HepG2 (cell line): ENCODE results near the gene PBX2. TPM values are rescaled to one million over a fixed set of nuclear protein-coding genes. Genes with fewer than 3 reads are reported as not detected.

Source experiments
- AGO2 ChIP-seq: fragments of 200-400 bp; formaldehyde crosslinking; optimal IDR thresholded peaks from 2 replicates; pipeline ENCODE3; 2017; ENCODE audit warnings: mild to moderate bottlenecking, low read depth, low read length, moderate library complexity
- ATF5 ChIP-seq: sonication (generic); formaldehyde crosslinking; IDR thresholded peaks from 2 replicates; pipeline ENCODE4 v1.4.0; 2020; ENCODE audit warnings: mild to moderate bottlenecking, low read depth, missing genetic modification reagents
- ATF7-NPFF ChIP-seq: sonication (generic); formaldehyde crosslinking; IDR thresholded peaks from 2 replicates; pipeline ENCODE4 v1.8.1; 2023; ENCODE audit warnings: mild to moderate bottlenecking, low read depth, missing genetic modification reagents, moderate library complexity
- DZIP1 ChIP-seq: sonication (generic); formaldehyde crosslinking; IDR thresholded peaks from 2 replicates; pipeline ENCODE4 v1.5.0; 2020; ENCODE audit warnings: mild to moderate bottlenecking, missing genetic modification reagents
- EED ChIP-seq: sonication (generic); formaldehyde crosslinking; IDR thresholded peaks from 2 replicates; pipeline ENCODE4 v1.5.0; 2020; ENCODE audit warnings: mild to moderate bottlenecking, missing genetic modification reagents
- HMGA1 ChIP-seq: sonication (generic); formaldehyde crosslinking; conservative IDR thresholded peaks from 2 replicates; pipeline ENCODE4 v1.4.0; 2020; ENCODE audit warnings: missing genetic modification reagents
- HNRNPH1 ChIP-seq: fragments of 200-400 bp; formaldehyde crosslinking; optimal IDR thresholded peaks from 2 replicates; pipeline ENCODE3; 2017; ENCODE audit warnings: mild to moderate bottlenecking, low read depth, low read length
- IRF2 ChIP-seq: IDR thresholded peaks from 2 replicates; pipeline ENCODE4 v1.6.1; 2018; ENCODE audit warnings: missing genetic modification reagents, missing compliant biosample characterization
- MED1 ChIP-seq: sonication (generic); formaldehyde crosslinking; IDR thresholded peaks from 2 replicates; pipeline ENCODE4 v1.4.0; 2020; ENCODE audit warnings: missing genetic modification reagents
- MIER3 ChIP-seq: IDR thresholded peaks from 2 replicates; pipeline ENCODE4 v1.6.1; 2016; ENCODE audit warnings: missing compliant biosample characterization, borderline replicate concordance
- NR2F1 ChIP-seq, 2 experiments: fragments of 450-650 bp in 1 of 2; formaldehyde crosslinking in 1 of 2; IDR thresholded peaks; 2 replicates each; pipeline versions ENCODE4 v1.5.0 to v1.6.1; 2016 to 2020; ENCODE audit warnings: mild to moderate bottlenecking in 1 of 2, missing compliant biosample characterization in 1 of 2, missing genetic modification reagents in 1 of 2, moderate library complexity in 1 of 2
- RARA ChIP-seq: IDR thresholded peaks from 2 replicates; pipeline ENCODE4 v1.6.1; 2016; ENCODE audit warnings: missing genetic modification reagents, missing compliant biosample characterization
- SALL2 ChIP-seq: sonication (generic); formaldehyde crosslinking; IDR thresholded peaks from 2 replicates; pipeline ENCODE4 v1.8.1; 2023; ENCODE audit warnings: mild to moderate bottlenecking, missing genetic modification reagents, inconsistent platforms
- SMARCE1 ChIP-seq: fragments of 450-650 bp; IDR thresholded peaks from 2 replicates; pipeline ENCODE4 v1.6.1; 2017; ENCODE audit warnings: borderline replicate concordance
- SRF ChIP-seq: IDR thresholded peaks from 2 replicates; pipeline ENCODE4 v1.6.1; 2011; ENCODE audit warnings: mild to moderate bottlenecking, low read depth, low read length, moderate library complexity
- ZFP82 ChIP-seq: sonication (generic); formaldehyde crosslinking; IDR thresholded peaks from 2 replicates; pipeline ENCODE4 v1.5.1; 2020; ENCODE audit warnings: mild to moderate bottlenecking, missing genetic modification reagents, borderline replicate concordance
- ZNF143 ChIP-seq: sonication (generic); formaldehyde crosslinking; IDR thresholded peaks from 2 replicates; pipeline ENCODE4 v1.4.0; 2020; ENCODE audit warnings: missing genetic modification reagents
- ZNF264 ChIP-seq: sonication (generic); formaldehyde crosslinking; IDR thresholded peaks from 2 replicates; pipeline ENCODE4 v1.4.0; 2020; ENCODE audit warnings: missing genetic modification reagents
- ZNF354B ChIP-seq: sonication (generic); formaldehyde crosslinking; IDR thresholded peaks from 2 replicates; pipeline ENCODE4 v1.8.0; 2022; ENCODE audit warnings: mild to moderate bottlenecking, missing genetic modification reagents
- ZNF468 ChIP-seq: sonication (generic); formaldehyde crosslinking; IDR thresholded peaks from 2 replicates; pipeline ENCODE4 v1.8.0; 2022; ENCODE audit warnings: mild to moderate bottlenecking, moderate library complexity, missing genetic modification reagents
- ZNF512 ChIP-seq: sonication (generic); formaldehyde crosslinking; IDR thresholded peaks from 2 replicates; pipeline ENCODE4 v1.4.0; 2020; ENCODE audit warnings: mild to moderate bottlenecking, missing genetic modification reagents
- ZNF577 ChIP-seq: sonication (generic); formaldehyde crosslinking; IDR thresholded peaks from 2 replicates; pipeline ENCODE4 v1.4.0; 2020; ENCODE audit warnings: mild to moderate bottlenecking, low read depth, missing genetic modification reagents, borderline replicate concordance
- polyA plus RNA-seq, 8 experiments: library from polyadenylated mRNA; depleted of rRNA in 3 of 8; stranded (reverse) in 7 of 8; unstranded in 1 of 8; fragments of >200 nt; fragmentation: Illumina TruSeq in 4 of 8; extraction: Trizol in 4 of 8; gene quantifications; 2 replicates each; pipeline versions ENCODE4 v1.2.1 to v1.2.3, GENCODE V29; 2011 to 2016; ENCODE audit warnings: low read depth in 4 of 8, missing spikeins in 1 of 8, mixed read lengths in 1 of 8; ENCODE audit not compliant: insufficient read depth in 1 of 8
- total RNA-seq, 5 experiments: library from RNA; depleted of rRNA; stranded (reverse); fragments of >200 nt; fragmentation: Illumina TruSeq; extraction: Trizol; gene quantifications; 2 replicates each; pipeline ENCODE4 v1.2.3, GENCODE V29; 2016; ENCODE audit warnings: low read depth in 1 of 5
- TF ChIP-seq, protein P1 (sequence below): sonication (generic); formaldehyde crosslinking; IDR thresholded peaks from 2 replicates; pipeline ENCODE4 v1.8.0; 2022; ENCODE audit warnings: missing genetic modification reagents, low read depth, mild to moderate bottlenecking, borderline replicate concordance
- TF ChIP-seq, protein P2 (sequence below): sonication (generic); formaldehyde crosslinking; IDR thresholded peaks from 2 replicates; pipeline ENCODE4 v1.5.1; 2020; ENCODE audit warnings: missing genetic modification reagents, mild to moderate bottlenecking, borderline replicate concordance

Gene PBX2
- total and polyA plus RNA-seq, 2 of the 13 experiments (the other 11 are each of a cell fraction or from before 2014, with no cell fraction given): 42.3 to 77.8 TPM

- TF ChIP-seq SALL2 (no peak), MED1 (CRISPR knock-in tag) (no peak), ZNF143 (CRISPR knock-in tag) (no peak), EED (CRISPR knock-in tag) (0 out of 2 replicates have a peak, but pooled peaks have one; percentile 30), IRF2 (CRISPR knock-in tag) (no peak), ZNF264 (CRISPR knock-in tag) (no peak), MIER3 (CRISPR knock-in tag) (no peak), DZIP1 (CRISPR knock-in tag) (no peak), ATF5 (CRISPR knock-in tag) (no peak), RARA (CRISPR knock-in tag) (no peak), AGO2 (peak; percentile 93), ATF7-NPFF (CRISPR knock-in tag) (no peak), HNRNPH1 (no peak), SRF (no peak), ZNF577 (CRISPR knock-in tag) (no peak), ZNF354B (no peak), ZNF512 (CRISPR knock-in tag) (no peak), ZFP82 (no peak), SMARCE1 (no peak), HMGA1 (CRISPR knock-in tag) (no peak), NR2F1 (CRISPR knock-in tag; IDR thresholded peaks at IDR 0.05) (no peak), ZNF468 (CRISPR knock-in tag) (no peak)
- TF ChIP-seq, protein P1, sequence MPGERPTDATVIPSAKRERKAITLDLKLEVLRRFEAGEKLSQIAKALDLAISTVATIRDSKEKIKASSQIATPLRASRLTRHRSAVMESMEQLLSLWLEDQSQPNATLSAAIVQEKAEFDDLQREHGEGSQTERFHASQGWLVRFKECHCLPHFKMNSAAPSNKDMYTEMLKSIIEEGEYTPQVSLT (CRISPR knock-in tag): no peak
- TF ChIP-seq, protein P2, sequence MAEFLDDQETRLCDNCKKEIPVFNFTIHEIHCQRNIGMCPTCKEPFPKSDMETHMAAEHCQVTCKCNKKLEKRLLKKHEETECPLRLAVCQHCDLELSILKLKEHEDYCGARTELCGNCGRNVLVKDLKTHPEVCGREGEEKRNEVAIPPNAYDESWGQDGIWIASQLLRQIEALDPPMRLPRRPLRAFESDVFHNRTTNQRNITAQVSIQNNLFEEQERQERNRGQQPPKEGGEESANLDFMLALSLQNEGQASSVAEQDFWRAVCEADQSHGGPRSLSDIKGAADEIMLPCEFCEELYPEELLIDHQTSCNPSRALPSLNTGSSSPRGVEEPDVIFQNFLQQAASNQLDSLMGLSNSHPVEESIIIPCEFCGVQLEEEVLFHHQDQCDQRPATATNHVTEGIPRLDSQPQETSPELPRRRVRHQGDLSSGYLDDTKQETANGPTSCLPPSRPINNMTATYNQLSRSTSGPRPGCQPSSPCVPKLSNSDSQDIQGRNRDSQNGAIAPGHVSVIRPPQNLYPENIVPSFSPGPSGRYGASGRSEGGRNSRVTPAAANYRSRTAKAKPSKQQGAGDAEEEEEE (CRISPR knock-in tag): no peak
Measured at GRCh38 chr6:32168807-32169591, 21.0 kb downstream of the PBX2 start (continued).
